Transverse colon (tissue), 4 donors: ENCODE measurements around the gene SLC25A51. TPM values are rescaled to one million over a fixed set of nuclear protein-coding genes. Genes with fewer than 3 reads are reported as not detected.
A peak's percentile ranks its signal among the peaks of the same experiment; 100 is the strongest.

Experiments used
- DNase-seq: peaks from one replicate; pipeline ENCODE4 v3.0.0-alpha.2; 2019
- H3K27ac ChIP-seq, 4 donors: fragments of 200-600 bp; sonication (generic); 2 replicates each; pipeline ENCODE4 v1.5.1; 2016 to 2018; ENCODE audit warnings: inconsistent platforms in 4 of 4
- H3K27me3 ChIP-seq: fragments of 200-600 bp; sonication (generic); 2 replicates; pipeline ENCODE4 v1.5.1; 2017; ENCODE audit warnings: inconsistent platforms
- H3K36me3 ChIP-seq, 4 donors: fragments of 200-600 bp; sonication (generic); 2 replicates each; pipeline ENCODE4 v1.5.1; 2017 to 2019; ENCODE audit warnings: inconsistent platforms in 4 of 4
- H3K4me1 ChIP-seq, 4 donors: fragments of 200-600 bp; sonication (generic); 2 replicates each; pipeline ENCODE4 v1.5.1; 2017 to 2020; ENCODE audit warnings: inconsistent platforms in 4 of 4
- H3K4me3 ChIP-seq, 4 donors: fragments of 200-600 bp; sonication (generic); 1 replicate in 1 of 4; 2 replicates in 3 of 4; pipeline versions ENCODE4 v1.5.1 to v1.6.1; 2017 to 2019; ENCODE audit warnings: inconsistent platforms in 4 of 4
- H3K9me3 ChIP-seq, 2 donors: fragments of 200-600 bp; sonication (generic); 2 replicates each; pipeline ENCODE4 v1.5.1; 2017 to 2019; ENCODE audit warnings: inconsistent platforms in 2 of 2
- EP300 ChIP-seq: sonication (generic); formaldehyde crosslinking; IDR thresholded peaks from one replicate; pipeline ENCODE4 v1.6.1; 2017; ENCODE audit warnings: antibody characterized with exemption, low read depth
- POLR2A ChIP-seq: fragments of 450-650 bp; IDR thresholded peaks from one replicate; pipeline ENCODE4 v1.6.1; 2016; ENCODE audit warnings: antibody characterized with exemption, mild to moderate bottlenecking, moderate library complexity
- POLR2AphosphoS5 ChIP-seq, 3 donors: sonication (generic); formaldehyde crosslinking; IDR thresholded peaks; one replicate each; pipeline ENCODE4 v1.6.1; 2016; ENCODE audit warnings: antibody characterized with exemption in 3 of 3
- WGBS, 2 donors: methylation state at CpG; one replicate each; pipeline ENCODE4 v1.1.5; 2018; ENCODE audit warnings: low coverage in 1 of 2; 5-methylcytosine and 5-hydroxymethylcytosine counted together
- in situ Hi-C, 4 donors: fragments of 200-750 bp; cut with MboI; loops; one replicate each; pipeline versions ENCODE4 v1.15.0 to v1.15.1; 2017; ENCODE audit warnings: low sequenced_read_pairs in 3 of 4, low pct_ligation_motif_present in 1 of 4, low pct_unique_long_range_greater_than_20kb in 1 of 4
- intact Hi-C: fragments of 100-400 bp; cut with DNase I; formaldehyde crosslinking; loops from one replicate; pipeline ENCODE4 v1.15.1; 2023; ENCODE audit warnings: low total_unique reads
- total RNA-seq, 4 donors: library from RNA; depleted of rRNA; stranded (reverse); fragments of >200 nt; gene quantifications; one replicate each; pipeline ENCODE4 v1.1.0, GENCODE V29; 2016
- TF ChIP-seq, protein P1 (sequence below), 5 experiments: fragments of 200-600 bp in 3 of 5; fragments of 450-650 bp in 2 of 5; sonication (generic) in 3 of 5; IDR thresholded peaks; 1 replicate in 2 of 5; 2 replicates in 3 of 5; pipeline ENCODE4 v1.5.1; 2016 to 2017; ENCODE audit warnings: antibody characterized with exemption in 5 of 5, inconsistent platforms in 3 of 5, mild to moderate bottlenecking in 2 of 5, moderate library complexity in 1 of 5

SLC25A51 gene
- total RNA-seq, 4 donors from 2014 or later, result 15.7 to 30.0 (median 24.1) TPM

GRCh38 chr9:37942621-37943344 lies 38.9 kb upstream of the SLC25A51 start:
- TF ChIP-seq, protein P1, sequence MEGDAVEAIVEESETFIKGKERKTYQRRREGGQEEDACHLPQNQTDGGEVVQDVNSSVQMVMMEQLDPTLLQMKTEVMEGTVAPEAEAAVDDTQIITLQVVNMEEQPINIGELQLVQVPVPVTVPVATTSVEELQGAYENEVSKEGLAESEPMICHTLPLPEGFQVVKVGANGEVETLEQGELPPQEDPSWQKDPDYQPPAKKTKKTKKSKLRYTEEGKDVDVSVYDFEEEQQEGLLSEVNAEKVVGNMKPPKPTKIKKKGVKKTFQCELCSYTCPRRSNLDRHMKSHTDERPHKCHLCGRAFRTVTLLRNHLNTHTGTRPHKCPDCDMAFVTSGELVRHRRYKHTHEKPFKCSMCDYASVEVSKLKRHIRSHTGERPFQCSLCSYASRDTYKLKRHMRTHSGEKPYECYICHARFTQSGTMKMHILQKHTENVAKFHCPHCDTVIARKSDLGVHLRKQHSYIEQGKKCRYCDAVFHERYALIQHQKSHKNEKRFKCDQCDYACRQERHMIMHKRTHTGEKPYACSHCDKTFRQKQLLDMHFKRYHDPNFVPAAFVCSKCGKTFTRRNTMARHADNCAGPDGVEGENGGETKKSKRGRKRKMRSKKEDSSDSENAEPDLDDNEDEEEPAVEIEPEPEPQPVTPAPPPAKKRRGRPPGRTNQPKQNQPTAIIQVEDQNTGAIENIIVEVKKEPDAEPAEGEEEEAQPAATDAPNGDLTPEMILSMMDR (IDR thresholded peaks at IDR 0.05), result no peak
- TF ChIP-seq POLR2A, result no peak
- TF ChIP-seq EP300, result no peak
- no peak for TF ChIP-seq POLR2AphosphoS5 (IDR thresholded peaks at IDR 0.05)
- no peak overlapping the region for H3K27ac ChIP-seq
- H3K36me3 ChIP-seq, result no peaks in the 10 kb centered on the region
- intact Hi-C loops (no loop called here), in situ Hi-C loops (no loop called here)
- H3K4me3 ChIP-seq, result no peak overlapping the region
- peaks cover 6 to 28% (median 15%) of the 10 kb centered on the region in 4 donors for H3K4me1 ChIP-seq
- H3K9me3 ChIP-seq, result no peaks in the 10 kb centered on the region
- DNase-seq, result no peak
- H3K27me3 ChIP-seq, result no peaks in the 10 kb centered on the region
- WGBS, 2 donors, result 67 to 84% methylated on average over 1 to 12 of the region's 12 CpGs

- H3K4me3 ChIP-seq, result no peak overlapping the region
- no peak overlapping the region for H3K27ac ChIP-seq
- no peaks in the 10 kb centered on the region for H3K9me3 ChIP-seq
- H3K27me3 ChIP-seq, result no peaks in the 10 kb centered on the region
- intact Hi-C loops (no loop called here), in situ Hi-C loops (no loop called here)
- WGBS, 2 donors, result 77% methylated on average over 2 of the region's 2 CpGs; no CpG with 5 or more reads in 1 of the 2 donors
- H3K4me1 ChIP-seq, result peaks cover 6 to 33% (median 15%) of the 10 kb centered on the region in 4 donors
- TF ChIP-seq, protein P1 (IDR thresholded peaks at IDR 0.05), result no peak
- no peak for TF ChIP-seq EP300
- no peak for DNase-seq
- no peaks in the 10 kb centered on the region for H3K36me3 ChIP-seq
These were observed 37.3 kb upstream of the SLC25A51 start for GRCh38 chr9:37941253-37941652.

- Histone ChIP-seq H3K4me1 (peaks cover 6 to 33% (median 15%) of the 10 kb centered on the region in 4 donors), H3K4me3 (no peak overlapping the region), H3K9me3 (no peaks in the 10 kb centered on the region), H3K27me3 (no peaks in the 10 kb centered on the region), H3K36me3 (no peaks in the 10 kb centered on the region), H3K27ac (no peak overlapping the region)
- TF ChIP-seq POLR2A (no peak), POLR2AphosphoS5 (IDR thresholded peaks at IDR 0.05) (no peak), EP300 (no peak)
- TF ChIP-seq, protein P1 (IDR thresholded peaks at IDR 0.05), result no peak
- intact Hi-C loops, result no loop called here
- WGBS, 2 donors, result 90 to 95% methylated on average over 3 to 6 of the region's 6 CpGs
- DNase-seq, result no peak
- in situ Hi-C loops, result no loop called here
These were observed 35.7 kb upstream of the SLC25A51 start for GRCh38 chr9:37939575-37940095.

- peak overlapping the region in 1 of 4 donors; percentile 15 for H3K27ac ChIP-seq
- whole genome bisulfite sequencing, 2 donors, result 66 to 77% methylated on average over 12 to 22 of the region's 22 CpGs
These were observed 34.4 kb upstream of the SLC25A51 start for GRCh38 chr9:37938121-37938891.

More at GRCh38 chr9:37938121-37938891, 34.4 kb upstream of the SLC25A51 start:
- Histone ChIP-seq H3K9me3 (no peaks in the 10 kb centered on the region), H3K27me3 (no peaks in the 10 kb centered on the region), H3K36me3 (no peaks in the 10 kb centered on the region), H3K4me3 (no peak overlapping the region), H3K4me1 (peaks cover 0 to 24% (median 8%) of the 10 kb centered on the region in 4 donors)
- in situ Hi-C loops, result no loop called here
- no peak for TF ChIP-seq POLR2AphosphoS5 (IDR thresholded peaks at IDR 0.05)
- DNase-seq, result no peak
- intact Hi-C loops, result no loop called here
